Stimulated activated naive CD4-positive, alpha-beta T cell (primary cell): Measurements from ENCODE around the gene AAK1.
"Not testable (repeated sequence)": the region's sequence is repeated elsewhere in the genome, so short reads cannot be mapped to it uniquely, and the experiment has no call there.

ENCODE experiments used
- DNase-seq, 6 experiments: peaks; one replicate each; lab custom pipeline; 2025; lab: John Stamatoyannopoulos, UW

The AAK1 gene

DNA sequence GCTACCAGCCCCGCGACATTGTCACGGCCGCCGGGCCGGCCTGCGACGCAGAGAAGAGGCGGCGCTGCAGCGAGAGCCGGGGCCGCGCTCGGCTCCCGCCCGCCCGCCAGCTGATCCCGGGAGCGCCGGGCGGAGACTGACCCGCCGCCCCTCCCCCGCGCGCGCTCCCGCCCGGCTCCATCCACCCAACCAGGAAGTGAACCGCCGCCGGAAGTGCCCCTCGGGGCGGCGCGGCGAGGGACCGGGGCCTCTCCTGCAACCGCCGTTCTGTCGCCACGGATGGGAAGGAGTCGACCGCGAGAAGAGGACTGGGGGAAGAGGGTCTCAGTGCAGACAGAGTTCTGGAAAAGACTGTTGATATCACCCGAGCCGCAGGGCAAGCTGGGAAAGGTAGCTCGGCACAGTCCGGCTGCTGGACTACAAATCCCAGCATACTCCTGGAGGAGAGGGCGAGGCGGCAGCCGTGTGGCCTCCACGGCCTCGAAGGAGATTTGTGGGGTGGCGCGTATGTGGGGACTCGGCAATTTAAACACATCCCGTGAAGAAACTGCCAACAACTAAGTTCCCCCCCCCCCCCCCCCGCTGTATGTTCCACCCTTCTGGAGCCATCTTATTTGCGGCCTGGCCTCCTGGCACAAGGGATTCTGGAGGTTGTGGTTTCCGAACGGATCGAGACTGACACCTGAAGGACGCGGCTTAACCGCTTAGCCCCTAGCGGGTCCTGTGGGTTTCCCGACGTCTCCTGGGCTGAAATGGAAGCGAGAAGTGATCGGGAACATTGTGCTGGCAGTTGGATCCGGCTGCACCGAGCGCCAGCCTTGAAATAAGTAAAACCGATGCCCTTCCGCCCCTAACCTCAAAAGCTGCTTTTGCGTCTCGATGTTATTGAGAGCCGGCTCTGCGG, at the start of gene AAK1:
AAK1 (minus strand) TSS at position 138 of the 904 bp plus-strand sequence. CDS start 699 bp downstream, outside the sequence.
- peak; percentile 72 to 89 (median 82) for DNase-seq

GRCh38 chr2:69692424-69692823, 48.9 kb upstream of the AAK1 start:
- no peak for DNase-seq

DNA sequence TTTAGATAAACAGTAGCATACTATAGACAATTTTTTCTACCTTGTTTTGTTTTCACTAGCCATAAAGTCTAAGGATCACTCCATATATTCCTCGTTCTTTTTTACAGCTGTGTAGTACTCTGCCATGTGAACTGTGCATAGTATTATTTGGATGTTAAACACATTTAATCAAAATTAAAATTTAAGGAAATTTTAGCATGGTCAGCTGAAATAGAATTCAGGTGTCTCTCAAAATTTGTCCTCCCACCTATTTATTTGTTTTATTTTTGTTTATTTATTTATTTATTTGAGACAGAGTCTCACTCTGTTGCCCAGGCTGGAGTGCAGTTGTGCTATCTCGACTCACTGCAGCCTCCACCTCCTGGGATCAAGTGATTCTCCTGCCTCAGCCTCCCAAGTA, 46.4 kb upstream of the AAK1 start:
- no peak for DNase-seq

- peak in 2 of 6 experiments; percentile 39 to 47 for DNase-seq
Observed at GRCh38 chr2:69689466-69689865, 45.9 kb upstream of the AAK1 start.

GRCh38 chr2:69687971-69688611, 44.6 kb upstream of the AAK1 start:
- DNase-seq, result no peak

- no peak for DNase-seq
Observed at GRCh38 chr2:69686813-69687212, 43.3 kb upstream of the AAK1 start.

DNA sequence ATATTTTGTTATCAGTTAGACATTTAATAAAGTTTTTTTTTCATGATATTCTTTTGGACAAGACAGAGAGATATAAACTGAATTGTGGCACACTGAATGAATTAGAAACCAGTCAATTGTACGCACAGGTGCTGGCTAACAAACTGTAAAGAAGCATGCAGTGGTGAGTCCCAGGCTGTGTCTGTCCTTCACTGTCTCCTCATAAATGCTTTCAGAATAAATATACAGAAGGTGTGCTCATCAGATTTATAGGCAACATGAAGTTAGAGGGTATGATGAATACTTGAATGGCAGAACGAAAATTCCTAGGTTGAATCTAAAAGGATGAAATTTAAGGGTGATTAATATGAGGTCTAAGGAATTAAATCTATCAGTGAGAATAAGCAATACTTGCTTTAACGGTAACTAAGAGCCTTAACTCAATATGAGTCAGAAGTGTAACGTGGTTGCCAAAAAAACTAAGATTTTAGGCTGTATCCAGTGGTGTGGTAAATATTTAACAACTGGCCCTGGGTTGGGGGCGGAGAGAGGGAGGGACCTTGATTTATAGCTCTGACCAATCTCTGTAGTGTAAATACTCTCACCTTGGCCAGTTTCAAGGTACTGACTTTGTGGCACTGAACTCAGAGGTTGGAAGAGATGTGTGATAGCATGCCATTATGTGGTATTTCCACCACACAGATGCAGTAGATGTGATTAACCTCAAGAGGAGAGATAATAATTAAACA, 41.9 kb upstream of the AAK1 start:
- DNase-seq, result no peak

DNA sequence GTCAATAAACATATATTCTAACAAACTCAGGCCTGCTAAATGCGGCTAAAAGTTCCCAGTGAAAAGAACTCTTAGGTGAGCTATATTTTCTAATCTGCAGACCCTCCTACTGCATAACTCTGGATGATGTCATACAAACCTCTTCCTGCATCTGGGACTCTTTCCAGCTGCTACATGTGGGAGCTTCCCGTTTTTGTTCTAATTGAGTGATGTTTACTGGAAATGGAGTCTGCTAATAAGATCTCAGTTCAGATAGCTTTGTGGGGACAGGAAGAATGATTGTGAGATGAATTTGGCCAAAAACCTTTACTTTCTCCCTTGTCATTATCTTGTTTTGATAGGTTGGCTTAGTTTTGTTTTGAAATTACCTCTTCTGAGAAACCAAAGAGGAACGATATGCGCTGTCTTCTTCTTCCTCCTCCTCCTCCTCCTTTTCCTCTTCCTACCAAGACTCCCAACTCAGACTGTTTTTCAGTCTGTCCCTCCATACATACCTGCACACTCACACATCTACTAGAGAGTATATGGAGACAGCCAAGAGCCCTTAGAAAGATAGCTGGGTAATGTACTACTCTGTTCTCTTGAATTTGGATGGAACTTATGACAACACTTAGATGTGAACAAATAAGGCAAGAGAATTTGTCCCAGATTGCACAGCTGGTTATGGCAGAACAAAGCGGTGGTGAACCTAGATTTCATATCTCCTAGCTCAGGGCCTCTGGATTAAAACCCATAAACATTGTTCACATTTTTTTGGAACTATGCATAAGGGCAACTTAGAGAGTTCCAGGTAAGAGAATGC, 39.8 kb upstream of the AAK1 start:
- peak in 1 of 6 experiments; percentile 8 for DNase-seq

GRCh38 chr2:69682525-69682924, 39.0 kb upstream of the AAK1 start:
- no peak for DNase-seq

DNA sequence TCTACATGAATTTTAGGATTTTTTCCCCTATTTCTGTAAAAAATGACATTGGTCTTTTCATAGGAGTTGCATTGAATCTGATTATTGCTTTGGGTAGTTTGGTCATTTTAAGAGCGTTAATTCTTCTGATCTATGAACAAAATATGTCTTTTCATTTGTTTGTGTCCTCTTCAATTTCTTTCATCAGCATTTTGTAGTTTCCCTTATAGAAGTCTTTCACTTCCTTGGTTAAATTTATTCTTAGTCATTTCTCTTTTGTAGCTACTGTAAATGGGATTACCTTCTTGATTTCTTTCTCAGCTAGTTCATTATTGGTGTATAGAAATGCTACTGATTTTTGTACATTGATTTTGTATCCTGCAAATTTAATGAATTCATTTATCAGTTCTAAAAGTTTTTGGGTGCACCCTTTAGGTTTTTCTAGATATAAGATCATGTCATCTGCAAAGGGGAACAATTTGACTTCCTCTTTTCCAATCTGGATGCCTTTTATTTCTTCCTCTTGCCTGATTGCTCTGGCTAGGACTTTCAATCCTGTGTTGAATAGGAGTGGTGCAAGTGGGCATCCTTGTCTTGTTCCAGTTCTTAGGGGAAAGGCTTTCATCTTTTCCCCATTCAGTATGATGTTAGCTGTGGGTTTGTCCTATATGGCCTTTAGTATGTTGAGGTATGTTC, 36.6 kb upstream of the AAK1 start:
- DNase-seq, result no peak

GRCh38 chr2:69677914-69678313, 34.4 kb upstream of the AAK1 start:
- DNase-seq, result no peak

GRCh38 chr2:69676146-69676545, 32.6 kb upstream of the AAK1 start:
- no peak for DNase-seq

- no peak for DNase-seq
Observed at GRCh38 chr2:69674316-69674670, 30.8 kb upstream of the AAK1 start.

DNA sequence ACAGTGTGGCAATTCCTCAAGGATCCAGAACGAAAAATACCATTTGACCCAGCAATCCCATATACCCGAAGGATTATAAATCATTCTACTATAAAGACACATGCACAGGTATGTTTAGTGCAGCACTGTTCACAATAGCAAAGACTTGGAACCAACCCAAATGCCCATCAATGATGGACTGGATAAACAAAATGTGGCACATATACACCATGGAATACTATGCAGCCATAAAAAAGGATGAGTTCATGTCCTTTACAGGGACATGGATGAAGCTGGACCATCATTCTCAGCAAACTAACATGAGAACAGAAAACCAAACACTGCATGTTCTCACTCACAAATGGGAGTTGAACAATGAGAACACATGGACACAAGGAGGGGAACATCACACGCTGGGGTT, 29.6 kb upstream of the AAK1 start:
- DNase-seq, result not testable (repeated sequence)

GRCh38 chr2:69669666-69670065, 26.1 kb upstream of the AAK1 start:
- DNase-seq, result no peak

GRCh38 chr2:69668598-69668997, 25.1 kb upstream of the AAK1 start:
- DNase-seq, result no peak

- DNase-seq, result no peak
Observed at GRCh38 chr2:69667805-69668382, 24.4 kb upstream of the AAK1 start.

DNA sequence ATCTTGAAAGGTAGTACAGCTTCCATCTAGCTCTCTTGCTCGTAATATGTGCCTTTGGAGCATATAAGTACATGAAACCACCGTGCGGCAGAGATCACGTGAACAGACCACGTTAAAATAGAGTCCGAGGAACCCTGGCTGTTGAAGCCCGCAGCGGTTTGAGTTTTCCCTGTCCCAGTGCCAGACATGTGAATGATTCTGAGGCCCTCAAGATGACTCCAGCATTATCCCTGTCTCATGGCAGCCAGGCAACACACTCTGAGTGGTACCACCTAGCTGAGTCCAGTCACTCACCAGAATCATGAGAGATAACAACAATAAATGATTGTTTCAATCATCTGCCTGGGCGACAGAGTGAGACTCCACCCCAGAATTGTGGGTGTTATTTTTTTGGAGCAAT, 21.6 kb upstream of the AAK1 start:
- DNase-seq, result no peak

- DNase-seq, result no peak
Observed at GRCh38 chr2:69663860-69664259, 20.3 kb upstream of the AAK1 start.

DNA sequence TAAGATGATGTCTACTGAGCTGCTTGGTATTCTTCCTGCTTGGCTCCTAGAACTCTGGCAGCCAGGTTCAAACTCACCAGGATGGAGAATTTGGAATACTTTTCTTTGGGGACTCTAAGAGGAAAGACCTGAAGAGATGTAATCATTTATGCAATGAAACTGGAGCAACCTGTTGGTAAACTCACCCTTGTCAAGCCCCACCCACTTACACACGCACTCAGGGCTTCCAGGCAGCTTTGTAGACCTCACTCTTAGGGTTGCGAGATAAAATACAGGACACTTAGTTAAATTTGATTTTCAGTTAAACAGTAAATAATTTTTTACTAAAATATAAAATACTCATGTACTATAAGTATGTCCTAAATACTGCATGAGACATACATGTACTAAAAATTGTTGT, 19.0 kb upstream of the AAK1 start:
- not testable (repeated sequence) for DNase-seq

GRCh38 chr2:69660637-69661036, 17.1 kb upstream of the AAK1 start:
- DNase-seq, result no peak
